HCT116 (cell line): ENCODE data around the gene SRRM2. TPM values are rescaled to one million over a fixed set of nuclear protein-coding genes. Genes with fewer than 3 reads are reported as not detected.

Experiments
- ATAC-seq: fragments of 200-7000 bp; cut with Tn5 transposase; 2 replicates; pipeline ENCODE4 v1.9.1; 2020; ENCODE audit warnings: mild to moderate bottlenecking, moderate library complexity
- BruUV-seq: library from RNA; stranded (reverse); fragments of 400-500 nt; replicated peaks from 2 replicates; lab custom pipeline; 2021; lab: Mats Ljungman, UMichigan
- CTCF ChIA-PET: fragments of 300-600 bp; sonication (Branson Sonifier 250); formaldehyde crosslinking; loops from one replicate; lab custom pipeline; 2021; ENCODE audit warnings: antibody characterized with exemption; lab: Charles Lee
- POLR2A ChIA-PET: fragments of 300-600, 350-600 bp; sonication (Branson Sonifier 250); formaldehyde crosslinking; loops from one replicate; lab custom pipeline; 2021; ENCODE audit warnings: antibody characterized with exemption; lab: Charles Lee
- RAD21 ChIA-PET, 2 experiments: fragments of 300-600 bp; sonication (Branson Sonifier 250); formaldehyde crosslinking; loops; one replicate each; lab custom pipeline; 2023; ENCODE audit warnings: low total read pairs in 2 of 2; ENCODE audit not compliant: uncharacterized antibody in 2 of 2, unreplicated experiment in 2 of 2, low non-redundant PET in 1 of 2; lab: Charles Lee
- DNase-seq: peaks from one replicate; pipeline ENCODE4 v3.0.0-alpha.2; 2010; ENCODE audit warnings: low read depth, low spot score
- H2AFZ ChIP-seq: fragments of 200-600 bp; shearing (Covaris generic), sonication (generic); 2 replicates; pipeline ENCODE4 v1.6.1; 2017; ENCODE audit warnings: low read depth, mixed run types, mixed read lengths, antibody characterized with exemption, low read length; ENCODE audit not compliant: poor library complexity, severe bottlenecking
- H3K27ac ChIP-seq: 2 replicates; pipeline ENCODE4 v1.5.1; 2012; ENCODE audit warnings: low read depth, low read length
- H3K27me3 ChIP-seq: fragments of 200-600 bp; sonication (generic); 2 replicates; pipeline ENCODE4 v1.6.1; 2016; ENCODE audit warnings: mixed run types, low read length, mixed read lengths; ENCODE audit not compliant: insufficient read depth
- H3K36me3 ChIP-seq, 2 experiments: fragments of 200-500 bp in 1 of 2; fragments of 200-600 bp in 1 of 2; sonication (Bioruptor generic) in 1 of 2; sonication (generic) in 1 of 2; 2 replicates each; pipeline versions ENCODE4 v1.5.1 to v1.6.1; 2014 to 2016; ENCODE audit warnings: low read length in 2 of 2, inconsistent platforms in 1 of 2, mixed read lengths in 1 of 2, mixed run types in 1 of 2; ENCODE audit not compliant: insufficient read depth in 2 of 2, control insufficient read depth in 1 of 2
- H3K4me1 ChIP-seq, 2 experiments: fragments of 200-600 bp in 1 of 2; sonication (generic) in 1 of 2; 2 replicates each; pipeline versions ENCODE4 v1.5.1 to v1.6.1; 2012 to 2017; ENCODE audit warnings: low read length in 2 of 2, inconsistent platforms in 1 of 2, mild to moderate bottlenecking in 1 of 2, mixed read lengths in 1 of 2, mixed run types in 1 of 2, moderate library complexity in 1 of 2; ENCODE audit not compliant: insufficient read depth in 2 of 2, control insufficient read depth in 1 of 2
- H3K4me2 ChIP-seq: fragments of 200-600 bp; sonication (generic); 2 replicates; pipeline ENCODE4 v1.6.1; 2017; ENCODE audit warnings: mixed run types, low read length, mixed read lengths
- H3K4me3 ChIP-seq, 2 experiments: fragments of 200-600 bp in 1 of 2; sonication (generic) in 1 of 2; replicated peaks in 1 of 2; 2 replicates each; pipeline ENCODE4 v1.5.1; 2011 to 2016; ENCODE audit warnings: low read length in 2 of 2, control low read depth in 1 of 2, low read depth in 1 of 2, mild to moderate bottlenecking in 1 of 2, mixed read lengths in 1 of 2, mixed run types in 1 of 2
- H3K79me2 ChIP-seq: fragments of 200-600 bp; sonication (generic); 2 replicates; pipeline ENCODE4 v1.6.1; 2017; ENCODE audit warnings: mild to moderate bottlenecking, mixed run types, low read length, moderate library complexity, mixed read lengths; ENCODE audit not compliant: insufficient read depth
- H3K9ac ChIP-seq: fragments of 200-600 bp; sonication (generic); 2 replicates; pipeline ENCODE4 v1.6.1; 2016; ENCODE audit warnings: low read length, mixed read lengths
- H3K9me2 ChIP-seq: fragments of 200-600 bp; sonication (generic), shearing (Covaris generic); 2 replicates; pipeline ENCODE4 v1.6.1; 2017; ENCODE audit warnings: mixed run types, mild to moderate bottlenecking, moderate library complexity; ENCODE audit not compliant: insufficient read depth
- H3K9me3 ChIP-seq, 2 experiments: fragments of 200-500 bp in 1 of 2; fragments of 200-600 bp in 1 of 2; sonication (Bioruptor generic) in 1 of 2; sonication (generic) in 1 of 2; 2 replicates each; pipeline ENCODE4 v1.6.1; 2014 to 2017; ENCODE audit warnings: low read length in 2 of 2, mixed read lengths in 2 of 2, inconsistent platforms in 1 of 2, low read depth in 1 of 2, mild to moderate bottlenecking in 1 of 2, mixed run types in 1 of 2, moderate library complexity in 1 of 2; ENCODE audit not compliant: control insufficient read depth in 1 of 2, insufficient read depth in 1 of 2
- H4K20me1 ChIP-seq: fragments of 200-600 bp; sonication (generic), shearing (Covaris generic); 2 replicates; pipeline ENCODE4 v1.6.1; 2017; ENCODE audit warnings: mixed run types, mild to moderate bottlenecking, moderate library complexity; ENCODE audit not compliant: insufficient read depth
- ATF3 ChIP-seq: IDR thresholded peaks from 2 replicates; pipeline ENCODE4 v1.6.1; 2012
- EGR1 ChIP-seq: IDR thresholded peaks from 2 replicates; pipeline ENCODE4 v1.6.1; 2012; ENCODE audit warnings: low read depth
- FOSL1 ChIP-seq: IDR thresholded peaks from 2 replicates; pipeline ENCODE4 v1.6.1; 2012; ENCODE audit warnings: low read depth
- POLR2AphosphoS5 ChIP-seq: IDR thresholded peaks from 2 replicates; pipeline ENCODE4 v1.6.1; 2011; ENCODE audit warnings: mild to moderate bottlenecking, low read depth, low read length, moderate library complexity
- SRF ChIP-seq: IDR thresholded peaks from 2 replicates; pipeline ENCODE4 v1.6.1; 2012; ENCODE audit warnings: low read depth
- intact Hi-C: fragments of 100-400 bp; cut with micrococcal nuclease; formaldehyde crosslinking; loops from 2 replicates; pipeline ENCODE4 v1.10.0; 2022
- total RNA-seq: library from RNA; stranded (reverse); gene quantifications from one replicate; pipeline ENCODE4 v1.2.1, GENCODE V29; 2021; ENCODE audit not compliant: unreplicated experiment
- TF ChIP-seq, protein P1 (sequence below), 3 experiments: fragments of 200-600 bp in 1 of 3; sonication (generic) in 1 of 3; IDR thresholded peaks in 2 of 3; conservative IDR thresholded peaks in 1 of 3; 2 replicates each; pipeline ENCODE4 v1.5.1; 2012 to 2017; ENCODE audit warnings: low read depth in 2 of 3, low read length in 2 of 3, antibody characterized with exemption in 1 of 3, borderline replicate concordance in 1 of 3, control low read depth in 1 of 3, mild to moderate bottlenecking in 1 of 3, mixed read lengths in 1 of 3, mixed run types in 1 of 3, moderate library complexity in 1 of 3; ENCODE audit not compliant: insufficient read depth in 1 of 3

Gene SRRM2
- total RNA-seq, 1 experiment from 2014 or later, result 541 TPM

- no TSS peak for BruUV-seq
- Histone ChIP-seq H3K79me2 (no peaks in the 10 kb centered on the region), H3K4me1 (peaks cover 3 to 7% of the 10 kb centered on the region in 2 experiments; a peak in 1 of 4 replicates), H3K27ac (no peak overlapping the region), H3K36me3 (no peaks in the 10 kb centered on the region), H3K9ac (no peak overlapping the region), H3K4me2 (no peak overlapping the region), H4K20me1 (no peaks in the 10 kb centered on the region), H3K9me2 (no peaks in the 10 kb centered on the region), H3K4me3 (no peak overlapping the region), H3K27me3 (no peaks in the 10 kb centered on the region), H2AFZ (no peak overlapping the region), H3K9me3 (no peaks in the 10 kb centered on the region)
- CTCF ChIA-PET, result no interaction called here
- RAD21 ChIA-PET, result no interaction called here
- TF ChIP-seq POLR2AphosphoS5, result no peak
- TF ChIP-seq EGR1, result no peak
- no peak for TF ChIP-seq SRF
- TF ChIP-seq ATF3, result no peak
- no peak for TF ChIP-seq FOSL1
- ATAC-seq (no peak), DNase-seq (no peak)
- POLR2A ChIA-PET, result no interaction called here
- intact Hi-C loops, result no loop called here
Observed at GRCh38 chr16:2815299-2815771, 62.9 kb downstream of the SRRM2 start.

DNA sequence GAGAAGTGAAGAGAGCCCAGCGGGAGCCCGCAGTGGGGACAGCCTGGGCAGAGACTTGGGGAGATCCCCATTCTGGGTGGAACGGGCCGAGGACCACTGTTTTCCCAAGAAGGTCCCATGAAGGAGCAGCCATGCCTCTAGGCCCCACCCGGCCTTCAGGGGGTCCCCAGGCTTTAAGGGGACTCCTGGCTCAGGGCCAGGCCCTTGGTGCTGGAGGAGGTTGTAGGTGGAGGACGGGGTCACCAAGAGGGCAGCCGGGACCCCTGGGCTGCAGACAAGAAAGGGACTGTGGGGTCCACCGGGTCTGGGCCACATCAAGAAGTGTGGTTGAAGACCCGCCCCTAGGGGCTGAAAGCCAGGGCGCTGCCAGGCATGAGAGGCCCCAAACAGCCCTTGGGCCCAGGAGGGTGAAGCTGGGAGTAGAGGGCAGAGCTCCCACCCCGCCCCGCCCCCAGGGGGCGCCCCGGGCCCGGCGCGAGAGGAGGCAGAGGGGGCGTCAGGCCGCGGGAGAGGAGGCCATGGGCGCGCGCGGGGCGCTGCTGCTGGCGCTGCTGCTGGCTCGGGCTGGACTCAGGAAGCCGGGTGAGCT, 64.4 kb downstream of the SRRM2 start, which contains the start of gene PRSS21:
TSS of gene PRSS21 (plus strand) at position 487 of the 589 bp plus-strand sequence. CDS start at position 519, 32 bp downstream.
- no peak within 1 kb of the TSS for H3K9ac ChIP-seq
- no peaks in the 10 kb centered on the region for H3K79me2 ChIP-seq
- ChIA-PET POLR2A (no interaction called here), CTCF (interaction anchor here (0.6 to 1.0 kb wide), 2 partner anchors 51 to 59 kb away, joined by 3 read pairs; no protein-coding TSS in a partner anchor), RAD21 (no interaction called here)
- no peaks in the 10 kb centered on the region for H4K20me1 ChIP-seq
- no TSS peak for BruUV-seq
- no peak within 1 kb of the TSS for H3K4me3 ChIP-seq
- H3K27me3 ChIP-seq, result no peaks in the 10 kb centered on the region
- H3K27ac ChIP-seq, result no peak within 1 kb of the TSS
- intact Hi-C loops, result no loop called here
- peaks cover under 1 to 2% of the 10 kb centered on the region in 2 experiments; a peak in 1 of 4 replicates for H3K4me1 ChIP-seq
- TF ChIP-seq, protein P1, sequence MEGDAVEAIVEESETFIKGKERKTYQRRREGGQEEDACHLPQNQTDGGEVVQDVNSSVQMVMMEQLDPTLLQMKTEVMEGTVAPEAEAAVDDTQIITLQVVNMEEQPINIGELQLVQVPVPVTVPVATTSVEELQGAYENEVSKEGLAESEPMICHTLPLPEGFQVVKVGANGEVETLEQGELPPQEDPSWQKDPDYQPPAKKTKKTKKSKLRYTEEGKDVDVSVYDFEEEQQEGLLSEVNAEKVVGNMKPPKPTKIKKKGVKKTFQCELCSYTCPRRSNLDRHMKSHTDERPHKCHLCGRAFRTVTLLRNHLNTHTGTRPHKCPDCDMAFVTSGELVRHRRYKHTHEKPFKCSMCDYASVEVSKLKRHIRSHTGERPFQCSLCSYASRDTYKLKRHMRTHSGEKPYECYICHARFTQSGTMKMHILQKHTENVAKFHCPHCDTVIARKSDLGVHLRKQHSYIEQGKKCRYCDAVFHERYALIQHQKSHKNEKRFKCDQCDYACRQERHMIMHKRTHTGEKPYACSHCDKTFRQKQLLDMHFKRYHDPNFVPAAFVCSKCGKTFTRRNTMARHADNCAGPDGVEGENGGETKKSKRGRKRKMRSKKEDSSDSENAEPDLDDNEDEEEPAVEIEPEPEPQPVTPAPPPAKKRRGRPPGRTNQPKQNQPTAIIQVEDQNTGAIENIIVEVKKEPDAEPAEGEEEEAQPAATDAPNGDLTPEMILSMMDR (IDR thresholded peaks at IDR 0.05 in 2 of 3, conservative IDR thresholded peaks at IDR 0.05 in 1 of 3; ENCODE audit: borderline replicate concordance in 1 of 3, insufficient read depth in 1 of 3, low read depth in 2 of 3, low read length in 2 of 3), result peak in 2 of 3 experiments; percentile 34 to 42; a peak in 2 of 6 replicates
- no peak for TF ChIP-seq EGR1
- H2AFZ ChIP-seq, result no peak within 1 kb of the TSS
- H3K9me2 ChIP-seq, result no peaks in the 10 kb centered on the region
- peak; percentile 71 for ATAC-seq
- no peak within 1 kb of the TSS for H3K4me2 ChIP-seq
- H3K36me3 ChIP-seq, result no peaks in the 10 kb centered on the region
- DNase-seq, result no peak
- H3K9me3 ChIP-seq, result no peaks in the 10 kb centered on the region
